ENCODE data around the gene SLC12A7. TPM values are rescaled to one million over a fixed set of nuclear protein-coding genes. Genes with fewer than 3 reads are reported as not detected.

SLC12A7 gene
- total and polyA plus RNA-seq, 9 of the 15 experiments (the other 6 are each of a cell fraction or from before 2014, with no cell fraction given), result 0.01 to 3.1 (median 0.56) TPM

DNA sequence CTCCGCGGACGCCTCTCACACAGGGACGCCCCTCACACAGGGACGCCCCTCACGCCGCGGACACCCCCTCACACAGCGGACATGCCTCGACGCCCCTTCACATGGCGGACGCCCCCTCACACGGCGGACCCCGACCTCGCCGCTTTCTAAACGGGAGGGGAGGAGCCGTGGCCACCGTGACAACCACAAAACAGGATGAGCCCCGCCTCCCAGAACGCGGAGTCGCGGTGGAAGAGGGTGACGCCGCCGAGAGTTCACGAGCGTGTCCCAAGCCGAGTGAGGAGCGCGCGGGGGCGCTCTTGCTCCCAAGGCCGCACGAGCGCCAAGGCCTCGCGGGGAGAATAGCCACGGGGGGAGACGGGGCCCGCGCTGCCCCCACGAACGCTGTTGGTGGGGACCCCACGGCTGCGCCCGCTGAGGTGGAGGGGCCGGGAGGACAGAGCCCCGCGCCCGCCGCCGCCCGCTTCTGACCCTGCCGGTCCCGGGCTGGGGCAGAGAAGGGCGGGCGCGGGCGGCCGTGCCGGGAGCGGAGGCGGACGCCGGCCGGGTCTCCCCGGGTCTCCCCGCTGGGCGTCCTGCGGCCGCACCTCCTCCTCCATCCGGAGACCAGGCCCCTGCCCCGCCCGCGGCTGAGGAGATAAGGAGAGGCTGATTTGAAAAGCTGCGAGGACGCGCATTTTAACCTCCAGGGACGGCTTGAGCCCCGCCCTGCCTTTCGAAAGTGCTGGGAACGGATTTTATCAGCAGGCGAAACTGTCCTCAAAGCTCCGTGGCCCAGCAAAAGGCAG, 107.2 kb downstream of the SLC12A7 start (continued):
- TF ChIP-seq ETV1 (tag; conservative IDR thresholded peaks at IDR 0.05; ENCODE audit: low read depth) (peak; percentile 39; the same call in 1 of the 2 replicates), PHF8 (IDR thresholded peaks at IDR 0.05; ENCODE audit: borderline replicate concordance, low read length) (peak; percentile 22; the same call in 1 of the 2 replicates), CREB1 (IDR thresholded peaks at IDR 0.05) (no peak), CREB1 (CRISPR knock-in tag; IDR thresholded peaks at IDR 0.05) (0 out of 2 replicates have a peak, but pooled peaks have one; percentile 14), ESRRA (IDR thresholded peaks at IDR 0.05; ENCODE audit: borderline replicate concordance, low read depth) (peak; percentile 65), ZNF175 (CRISPR knock-in tag; IDR thresholded peaks at IDR 0.05; ENCODE audit: low read depth) (0 out of 2 replicates have a peak, but pooled peaks have one; percentile 37), GABPA (tag; conservative IDR thresholded peaks at IDR 0.05; ENCODE audit: low read depth) (peak; percentile 28; the same call in 1 of the 2 replicates), RBFOX2 (IDR thresholded peaks at IDR 0.05; ENCODE audit: low read depth, low read length) (peak; percentile 28; the same call in 1 of the 2 replicates), HDAC6 (IDR thresholded peaks at IDR 0.05; ENCODE audit: low read depth, low read length) (no peak), POU5F1 (IDR thresholded peaks at IDR 0.05; ENCODE audit: borderline replicate concordance, low read depth, low read length, partially characterized antibody) (no peak), FOXM1 (IDR thresholded peaks at IDR 0.05; ENCODE audit: low read depth) (peak; percentile 64; the same call in 1 of the 2 replicates), FOXM1 (CRISPR knock-in tag; IDR thresholded peaks at IDR 0.05; ENCODE audit: low read depth) (no peak), ZNF197 (CRISPR knock-in tag; IDR thresholded peaks at IDR 0.05; ENCODE audit: low read depth) (0 out of 2 replicates have a peak, but pooled peaks have one; percentile 13), ZNF561 (CRISPR knock-in tag; conservative IDR thresholded peaks at IDR 0.05) (no peak), KDM1A (IDR thresholded peaks at IDR 0.05) (peak in 1 of 2 experiments; percentile 36; a peak in 1 of 4 replicates), SIX5 (IDR thresholded peaks at IDR 0.05; ENCODE audit: borderline replicate concordance in 1 of 2, insufficient read depth in 1 of 2, low read depth in 1 of 2, low read length in 2 of 2) (no peak), MYBL2 (IDR thresholded peaks at IDR 0.05; ENCODE audit: low read depth) (peak; percentile 52; the same call in 1 of the 2 replicates), MYBL2 (CRISPR knock-in tag; IDR thresholded peaks at IDR 0.05; ENCODE audit: borderline replicate concordance) (no peak), SOX6 (IDR thresholded peaks at IDR 0.05) (0 out of 2 replicates have a peak, but pooled peaks have one; percentile 22)
- TF ChIP-seq, protein P1, sequence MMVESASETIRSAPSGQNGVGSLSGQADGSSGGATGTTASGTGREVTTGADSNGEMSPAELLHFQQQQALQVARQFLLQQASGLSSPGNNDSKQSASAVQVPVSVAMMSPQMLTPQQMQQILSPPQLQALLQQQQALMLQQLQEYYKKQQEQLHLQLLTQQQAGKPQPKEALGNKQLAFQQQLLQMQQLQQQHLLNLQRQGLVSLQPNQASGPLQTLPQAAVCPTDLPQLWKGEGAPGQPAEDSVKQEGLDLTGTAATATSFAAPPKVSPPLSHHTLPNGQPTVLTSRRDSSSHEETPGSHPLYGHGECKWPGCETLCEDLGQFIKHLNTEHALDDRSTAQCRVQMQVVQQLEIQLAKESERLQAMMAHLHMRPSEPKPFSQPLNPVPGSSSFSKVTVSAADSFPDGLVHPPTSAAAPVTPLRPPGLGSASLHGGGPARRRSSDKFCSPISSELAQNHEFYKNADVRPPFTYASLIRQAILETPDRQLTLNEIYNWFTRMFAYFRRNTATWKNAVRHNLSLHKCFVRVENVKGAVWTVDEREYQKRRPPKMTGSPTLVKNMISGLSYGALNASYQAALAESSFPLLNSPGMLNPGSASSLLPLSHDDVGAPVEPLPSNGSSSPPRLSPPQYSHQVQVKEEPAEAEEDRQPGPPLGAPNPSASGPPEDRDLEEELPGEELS (CRISPR knock-in tag; IDR thresholded peaks at IDR 0.05; ENCODE audit: borderline replicate concordance), result peak; percentile 36; the same call in 1 of the 2 replicates
- TF ChIP-seq, protein P2, sequence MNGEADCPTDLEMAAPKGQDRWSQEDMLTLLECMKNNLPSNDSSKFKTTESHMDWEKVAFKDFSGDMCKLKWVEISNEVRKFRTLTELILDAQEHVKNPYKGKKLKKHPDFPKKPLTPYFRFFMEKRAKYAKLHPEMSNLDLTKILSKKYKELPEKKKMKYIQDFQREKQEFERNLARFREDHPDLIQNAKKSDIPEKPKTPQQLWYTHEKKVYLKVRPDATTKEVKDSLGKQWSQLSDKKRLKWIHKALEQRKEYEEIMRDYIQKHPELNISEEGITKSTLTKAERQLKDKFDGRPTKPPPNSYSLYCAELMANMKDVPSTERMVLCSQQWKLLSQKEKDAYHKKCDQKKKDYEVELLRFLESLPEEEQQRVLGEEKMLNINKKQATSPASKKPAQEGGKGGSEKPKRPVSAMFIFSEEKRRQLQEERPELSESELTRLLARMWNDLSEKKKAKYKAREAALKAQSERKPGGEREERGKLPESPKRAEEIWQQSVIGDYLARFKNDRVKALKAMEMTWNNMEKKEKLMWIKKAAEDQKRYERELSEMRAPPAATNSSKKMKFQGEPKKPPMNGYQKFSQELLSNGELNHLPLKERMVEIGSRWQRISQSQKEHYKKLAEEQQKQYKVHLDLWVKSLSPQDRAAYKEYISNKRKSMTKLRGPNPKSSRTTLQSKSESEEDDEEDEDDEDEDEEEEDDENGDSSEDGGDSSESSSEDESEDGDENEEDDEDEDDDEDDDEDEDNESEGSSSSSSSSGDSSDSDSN (IDR thresholded peaks at IDR 0.05; ENCODE audit: borderline replicate concordance in 1 of 2, low read depth in 2 of 2, low read length in 2 of 2), result peak; percentile 75 to 87; a peak in 3 of 4 replicates

Measured in K562 (cell line).